IMR-90 (cell line): Measurements from ENCODE around the gene CHAC1. TPM values are rescaled to one million over a fixed set of nuclear protein-coding genes. Genes with fewer than 3 reads are reported as not detected.

Experiments used
- ELK1 ChIP-seq: fragments of 150-350 bp; IDR thresholded peaks from 2 replicates; pipeline ENCODE4 v1.6.1; 2016; ENCODE audit warnings: low read depth, mild to moderate bottlenecking, low read length, moderate library complexity, borderline replicate concordance
- MAFK ChIP-seq: IDR thresholded peaks from 2 replicates; pipeline ENCODE4 v1.6.1; 2012; ENCODE audit warnings: low read depth, low read length, improper control_type of control experiment
- MXI1 ChIP-seq: IDR thresholded peaks from 2 replicates; pipeline ENCODE4 v1.6.1; 2012; ENCODE audit warnings: low read depth, mild to moderate bottlenecking, low read length, moderate library complexity, borderline replicate concordance
- polyA plus RNA-seq, 3 experiments: library from polyadenylated mRNA; depleted of rRNA; stranded (reverse); fragments of >200 nt; gene quantifications; 2 replicates each; pipeline ENCODE4 v1.2.3, GENCODE V29; 2012; ENCODE audit warnings: low replicate concordance in 1 of 3
- total RNA-seq: library from RNA; depleted of rRNA; stranded (reverse); fragments of >200 nt; gene quantifications from 2 replicates; pipeline ENCODE4 v1.2.3, GENCODE V29; 2012

CHAC1 gene
- total and polyA plus RNA-seq, 2 of the 4 experiments (the other 2 are of a cell fraction): 51.3 to 77.8 TPM

- TF ChIP-seq MAFK: no peak
- TF ChIP-seq ELK1: no peak
- peak; percentile 26; the same call in 1 of the 2 replicates for TF ChIP-seq MXI1
These were observed at the start of gene CHAC1 (continued) for GRCh38 chr15:40952901-40953712.
